ENCODE results near the gene PARN.
A peak's percentile ranks its signal among the peaks of the same experiment; 100 is the strongest.

- TF ChIP-seq CTCF (tag by site-specific recombination; IDR thresholded peaks at IDR 0.05): no peak
- TF ChIP-seq SETDB1 (IDR thresholded peaks at IDR 0.05; ENCODE audit: insufficient read length, low read length): no peak
- no peak for TF ChIP-seq ZNF311 (tag by site-specific recombination; IDR thresholded peaks at IDR 0.05; ENCODE audit: borderline replicate concordance)
- TF ChIP-seq ZSCAN16 (tag by site-specific recombination; IDR thresholded peaks at IDR 0.05): no peak
- no peak for TF ChIP-seq PBX3 (CRISPR knock-in tag; IDR thresholded peaks at IDR 0.05)
- no peak for TF ChIP-seq ZNF433 (tag by site-specific recombination; IDR thresholded peaks at IDR 0.05; ENCODE audit: low read depth)
- peak; percentile 63; the same call in 1 of the 2 replicates for TF ChIP-seq TCF7L2 (IDR thresholded peaks at IDR 0.05; ENCODE audit: borderline replicate concordance, low read depth, low read length)
- TF ChIP-seq ZNF292 (tag by site-specific recombination; IDR thresholded peaks at IDR 0.05; ENCODE audit: borderline replicate concordance, low read depth): no peak
- no peak for TF ChIP-seq YY1 (tag by site-specific recombination; IDR thresholded peaks at IDR 0.05)
Observed at GRCh38 chr16:14399378-14400284, 230.4 kb downstream of the PARN start.

All from HEK293 (cell line).